Trophoblast cell (in vitro differentiated cells and primary cell): Measurements from ENCODE around the gene KLLN.

Source experiments
- DNase-seq, 2 donors: peaks; one replicate each; pipeline ENCODE4 v3.0.0-alpha.2; 2016
- H2AFZ ChIP-seq: 2 replicates; pipeline ENCODE4 v1.6.1; 2013; ENCODE audit warnings: low read length, moderate library complexity, mild to moderate bottlenecking; ENCODE audit not compliant: insufficient read depth, poor library complexity
- H2AK5ac ChIP-seq: 2 replicates; pipeline ENCODE4 v1.6.1; 2013; ENCODE audit warnings: mild to moderate bottlenecking, low read length
- H2BK120ac ChIP-seq: 2 replicates; pipeline ENCODE4 v1.6.1; 2013; ENCODE audit warnings: low read length, mild to moderate bottlenecking, moderate library complexity; ENCODE audit not compliant: insufficient read depth, poor library complexity
- H2BK12ac ChIP-seq: 2 replicates; pipeline ENCODE4 v1.6.1; 2013; ENCODE audit warnings: mild to moderate bottlenecking, low read length, moderate library complexity
- H2BK5ac ChIP-seq: 2 replicates; pipeline ENCODE4 v1.6.1; 2013; ENCODE audit warnings: low read length, low read depth, moderate library complexity, mild to moderate bottlenecking; ENCODE audit not compliant: poor library complexity
- H3K14ac ChIP-seq: 2 replicates; pipeline ENCODE4 v1.6.1; 2013; ENCODE audit warnings: mild to moderate bottlenecking, low read length
- H3K18ac ChIP-seq: 2 replicates; pipeline ENCODE4 v1.6.1; 2013; ENCODE audit warnings: mild to moderate bottlenecking, low read length
- H3K23ac ChIP-seq: 2 replicates; pipeline ENCODE4 v1.6.1; 2013; ENCODE audit warnings: low read length
- H3K27ac ChIP-seq: 2 replicates; pipeline ENCODE4 v1.5.1; 2013; ENCODE audit warnings: low read depth, mild to moderate bottlenecking, inconsistent platforms, low read length, moderate library complexity
- H3K27me3 ChIP-seq: 2 replicates; pipeline ENCODE4 v1.6.1; 2013; ENCODE audit warnings: inconsistent platforms, mild to moderate bottlenecking, low read length, moderate library complexity; ENCODE audit not compliant: insufficient read depth
- H3K36me3 ChIP-seq, 2 experiments: 1 replicate in 1 of 2; 2 replicates in 1 of 2; pipeline ENCODE4 v1.6.1; 2013; ENCODE audit warnings: low read length in 2 of 2, mild to moderate bottlenecking in 2 of 2, moderate library complexity in 1 of 2; ENCODE audit not compliant: insufficient read depth in 2 of 2, control insufficient read depth in 1 of 2
- H3K4ac ChIP-seq: 2 replicates; pipeline ENCODE4 v1.6.1; 2013; ENCODE audit warnings: low read depth, mild to moderate bottlenecking, low read length, moderate library complexity
- H3K4me1 ChIP-seq, 2 experiments: 1 replicate in 1 of 2; 2 replicates in 1 of 2; pipeline ENCODE4 v1.6.1; 2013; ENCODE audit warnings: low read length in 2 of 2, mild to moderate bottlenecking in 2 of 2, moderate library complexity in 1 of 2; ENCODE audit not compliant: insufficient read depth in 2 of 2, control insufficient read depth in 1 of 2
- H3K4me2 ChIP-seq: 2 replicates; pipeline ENCODE4 v1.6.1; 2013; ENCODE audit warnings: inconsistent platforms, mild to moderate bottlenecking, low read length, moderate library complexity
- H3K4me3 ChIP-seq: 2 replicates; pipeline ENCODE4 v1.5.1; 2013; ENCODE audit warnings: mild to moderate bottlenecking, low read depth, low read length, inconsistent platforms
- H3K79me1 ChIP-seq: one replicate; pipeline ENCODE4 v1.6.1; 2013; ENCODE audit warnings: low read length
- H3K79me2 ChIP-seq: 2 replicates; pipeline ENCODE4 v1.6.1; 2013; ENCODE audit warnings: low read length, mild to moderate bottlenecking; ENCODE audit not compliant: control insufficient read depth, insufficient read depth, poor library complexity
- H3K9ac ChIP-seq: 2 replicates; pipeline ENCODE4 v1.6.1; 2013; ENCODE audit warnings: mild to moderate bottlenecking, low read length
- H3K9me3 ChIP-seq: 2 replicates; pipeline ENCODE4 v1.6.1; 2013; ENCODE audit warnings: low read depth, mild to moderate bottlenecking, control low read depth, inconsistent platforms, low read length; ENCODE audit not compliant: insufficient read depth
- H4K12ac ChIP-seq: 2 replicates; pipeline ENCODE4 v1.6.1; 2013; ENCODE audit warnings: low read depth, mild to moderate bottlenecking, low read length, moderate library complexity
- H4K8ac ChIP-seq: 2 replicates; pipeline ENCODE4 v1.6.1; 2013; ENCODE audit warnings: low read depth, mild to moderate bottlenecking, low read length, moderate library complexity
- H4K91ac ChIP-seq: one replicate; pipeline ENCODE4 v1.6.1; 2013; ENCODE audit warnings: low read depth, mild to moderate bottlenecking, low read length, moderate library complexity
- WGBS: extraction: QIAGEN DNeasy Blood & Tissue Kit; methylation state at CpG from one replicate; pipeline ENCODE4 v1.1.7; 2013; ENCODE audit warnings: missing lambda C conversion rate; ENCODE audit not compliant: insufficient read length, insufficient coverage; ENCODE audit errors: extremely low coverage; 5-methylcytosine and 5-hydroxymethylcytosine counted together

Gene KLLN

DNA sequence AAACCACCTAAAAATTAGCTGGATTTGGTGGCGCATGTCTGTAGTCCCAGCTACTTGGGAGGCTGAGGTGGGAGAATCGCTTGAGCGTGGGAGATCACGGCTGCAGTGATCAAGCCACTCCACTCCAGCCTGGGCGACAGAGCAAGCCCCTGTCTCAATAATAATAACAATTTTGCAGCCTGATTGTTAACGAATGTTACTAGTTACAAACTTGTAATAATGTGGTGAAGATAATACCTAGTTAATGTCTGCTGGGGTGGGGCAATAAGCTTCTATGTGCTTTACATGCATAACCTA is 44.1 kb downstream of the KLLN start:
- H2BK120ac ChIP-seq = no peak overlapping the region
- H3K27ac ChIP-seq = no peak overlapping the region
- whole genome bisulfite sequencing = no CpG with 5 or more reads among the region's 6 CpGs
- DNase-seq = no peak
- no peak overlapping the region for H3K4ac ChIP-seq
- no peak overlapping the region for H2AFZ ChIP-seq
- H2BK5ac ChIP-seq = no peak overlapping the region
- no peak overlapping the region for H3K4me2 ChIP-seq
- H3K9me3 ChIP-seq = no peaks in the 10 kb centered on the region
- no peak overlapping the region for H3K23ac ChIP-seq
- no peak overlapping the region for H4K12ac ChIP-seq
- no peak overlapping the region for H4K91ac ChIP-seq
- H3K14ac ChIP-seq = no peak overlapping the region
- H3K9ac ChIP-seq = no peak overlapping the region
- H3K79me1 ChIP-seq = peaks cover 6% of the 10 kb centered on the region
- H2BK12ac ChIP-seq = no peak overlapping the region
- no peak overlapping the region for H2AK5ac ChIP-seq
- H3K4me3 ChIP-seq = no peak overlapping the region
- H3K79me2 ChIP-seq = peaks cover 4% of the 10 kb centered on the region
- H3K36me3 ChIP-seq = no peaks in the 10 kb centered on the region
- no peaks in the 10 kb centered on the region for H3K27me3 ChIP-seq
- H4K8ac ChIP-seq = no peak overlapping the region
- H3K4me1 ChIP-seq = peaks cover 0 to 3% of the 10 kb centered on the region in 2 experiments
- no peak overlapping the region for H3K18ac ChIP-seq

- Histone ChIP-seq H3K18ac (no peak overlapping the region), H3K14ac (no peak overlapping the region), H3K79me2 (peaks cover 4% of the 10 kb centered on the region), H4K12ac (peak overlapping the region; percentile 27), H2AK5ac (no peak overlapping the region), H4K8ac (peak overlapping the region; percentile 66), H3K36me3 (no peaks in the 10 kb centered on the region), H3K4me1 (peaks cover 0 to 3% of the 10 kb centered on the region in 2 experiments), H3K27me3 (no peaks in the 10 kb centered on the region), H2AFZ (peak overlapping the region; percentile 74), H4K91ac (no peak overlapping the region), H2BK5ac (no peak overlapping the region), H3K4me2 (peak overlapping the region; percentile 94), H2BK12ac (no peak overlapping the region), H3K4me3 (peak overlapping the region; percentile 83), H3K23ac (no peak overlapping the region), H3K79me1 (peaks cover 6% of the 10 kb centered on the region), H2BK120ac (no peak overlapping the region), H3K27ac (no peak overlapping the region), H3K9ac (peak overlapping the region; percentile 49), H3K4ac (no peak overlapping the region), H3K9me3 (no peaks in the 10 kb centered on the region)
- WGBS = no CpG with 5 or more reads among the region's 29 CpGs
- DNase-seq = peak; percentile 5 to 27
Measured at GRCh38 chr10:87818505-87819288, 44.6 kb downstream of the KLLN start.

GRCh38 chr10:87817609-87818504 is 45.5 kb downstream of the KLLN start, which contains the start of gene ATAD1:
Gene ATAD1 (minus strand): TSS chr10:87818226. CDS start chr10:87814599, 3,627 bp downstream.
- Histone ChIP-seq H3K9me3 (no peaks in the 10 kb centered on the region), H3K23ac (no peak within 1 kb of the TSS), H3K14ac (peak within 1 kb of the TSS; percentile 77), H3K4ac (peak within 1 kb of the TSS; percentile 89), H3K36me3 (no peaks in the 10 kb centered on the region), H2AFZ (peak within 1 kb of the TSS; percentile 89), H2BK120ac (peak within 1 kb of the TSS; percentile 16), H3K4me2 (peak within 1 kb of the TSS; percentile 94), H3K27me3 (no peaks in the 10 kb centered on the region), H3K27ac (peak within 1 kb of the TSS; percentile 76), H2BK5ac (peak within 1 kb of the TSS; percentile 71), H2AK5ac (peak within 1 kb of the TSS; percentile 18), H3K79me1 (peaks cover 6% of the 10 kb centered on the region), H2BK12ac (no peak within 1 kb of the TSS), H4K8ac (peak within 1 kb of the TSS; percentile 87), H4K91ac (peak within 1 kb of the TSS; percentile 78), H3K18ac (peak within 1 kb of the TSS; percentile 41), H3K4me1 (peaks cover 0 to 3% of the 10 kb centered on the region in 2 experiments), H3K9ac (peak within 1 kb of the TSS; percentile 88), H4K12ac (peak within 1 kb of the TSS; percentile 67), H3K4me3 (peak within 1 kb of the TSS; percentile 83), H3K79me2 (peaks cover 4% of the 10 kb centered on the region)
- WGBS = no CpG with 5 or more reads among the region's 60 CpGs
- peak; percentile 84 to 95 for DNase-seq

DNA sequence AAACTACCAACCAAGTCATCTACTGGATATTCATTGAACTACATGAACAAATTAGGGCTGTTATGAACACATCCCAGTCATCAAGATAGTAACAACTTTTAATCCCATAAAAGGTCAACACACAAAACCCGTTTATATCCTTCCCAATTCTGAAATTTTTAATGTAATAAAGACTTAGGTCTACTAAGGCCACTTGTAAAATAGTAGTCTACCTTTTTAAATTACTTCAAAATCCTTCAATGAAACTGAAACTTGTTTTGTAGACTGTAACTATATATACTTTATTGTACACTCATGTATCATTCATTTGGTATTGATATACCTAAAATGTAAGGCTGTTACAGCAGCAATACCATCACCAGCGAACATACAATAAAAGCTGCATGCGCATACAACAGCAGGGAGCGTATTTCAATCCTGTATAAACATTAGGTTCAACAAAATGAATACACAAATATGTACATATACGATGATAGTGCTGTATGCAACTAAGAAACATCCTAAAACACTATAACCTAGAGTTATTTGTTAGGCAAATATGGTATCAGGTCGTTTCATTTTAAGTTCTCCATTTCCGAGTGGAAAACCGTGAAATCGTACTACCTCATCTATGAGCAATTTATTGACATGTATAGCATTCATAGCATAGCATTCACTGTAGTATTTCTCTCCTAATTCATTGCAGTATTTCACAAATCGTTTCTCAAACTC is 46.3 kb downstream of the KLLN start:
- peak overlapping the region; percentile 94 for H3K4me2 ChIP-seq
- H3K9me3 ChIP-seq = no peaks in the 10 kb centered on the region
- peak overlapping the region; percentile 83 for H3K4me3 ChIP-seq
- peaks cover 4% of the 10 kb centered on the region for H3K79me2 ChIP-seq
- H2AFZ ChIP-seq = no peak overlapping the region
- no peak overlapping the region for H4K91ac ChIP-seq
- H2BK120ac ChIP-seq = no peak overlapping the region
- H3K4ac ChIP-seq = peak overlapping the region; percentile 89
- no CpG with 5 or more reads among the region's 10 CpGs for WGBS
- H3K79me1 ChIP-seq = peaks cover 6% of the 10 kb centered on the region
- no peak overlapping the region for H4K12ac ChIP-seq
- no peak overlapping the region for H3K9ac ChIP-seq
- no peak overlapping the region for H3K18ac ChIP-seq
- H3K23ac ChIP-seq = no peak overlapping the region
- H2BK12ac ChIP-seq = no peak overlapping the region
- H4K8ac ChIP-seq = no peak overlapping the region
- H3K27me3 ChIP-seq = no peaks in the 10 kb centered on the region
- no peak overlapping the region for H3K27ac ChIP-seq
- H3K14ac ChIP-seq = no peak overlapping the region
- peaks cover 0 to 3% of the 10 kb centered on the region in 2 experiments for H3K4me1 ChIP-seq
- no peak overlapping the region for H2AK5ac ChIP-seq
- no peak overlapping the region for H2BK5ac ChIP-seq
- H3K36me3 ChIP-seq = peaks cover 1 to 3% of the 10 kb centered on the region in 2 experiments
- peak in 1 of 2 donors; percentile 28 for DNase-seq
